CD4-positive, alpha-beta T cell treated with Interleukin-15 for 1 hour (primary cell): ENCODE measurements around the gene CENPN.
A peak's percentile ranks its signal among the peaks of the same experiment; 100 is the strongest.

Experiments
- DNase-seq: peaks from one replicate; pipeline ENCODE4 v3.0.0-alpha.2; 2020

The CENPN gene

DNA sequence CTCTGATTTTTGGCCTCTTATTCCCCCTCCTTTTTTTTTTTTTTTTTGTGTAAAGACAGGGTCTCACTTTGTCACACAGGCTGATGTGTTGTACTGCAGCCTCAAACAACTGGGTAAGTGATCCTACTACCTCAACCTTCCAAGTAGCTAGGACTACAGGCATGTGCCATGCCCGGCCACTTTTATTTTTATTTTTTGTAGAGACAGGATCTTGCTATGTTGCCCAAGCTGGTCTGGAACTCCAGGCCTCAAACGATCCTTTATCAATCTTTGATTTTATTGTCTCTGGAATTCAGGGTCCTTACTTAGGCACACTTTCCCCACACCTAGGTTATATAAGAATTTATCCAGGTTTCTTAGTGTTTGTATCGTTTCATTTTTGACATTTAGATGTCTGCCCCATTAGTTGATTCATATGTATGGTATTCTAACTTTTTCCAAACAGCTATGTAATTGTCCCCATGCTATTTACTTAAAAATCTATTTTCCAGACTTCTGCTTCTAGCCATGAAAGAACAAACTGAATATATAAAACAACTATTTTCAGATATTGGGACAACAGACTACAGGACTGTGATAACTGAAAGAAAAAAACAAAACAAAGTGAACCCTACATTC is 14.2 kb upstream of the CENPN start:
- DNase-seq: no peak

DNA sequence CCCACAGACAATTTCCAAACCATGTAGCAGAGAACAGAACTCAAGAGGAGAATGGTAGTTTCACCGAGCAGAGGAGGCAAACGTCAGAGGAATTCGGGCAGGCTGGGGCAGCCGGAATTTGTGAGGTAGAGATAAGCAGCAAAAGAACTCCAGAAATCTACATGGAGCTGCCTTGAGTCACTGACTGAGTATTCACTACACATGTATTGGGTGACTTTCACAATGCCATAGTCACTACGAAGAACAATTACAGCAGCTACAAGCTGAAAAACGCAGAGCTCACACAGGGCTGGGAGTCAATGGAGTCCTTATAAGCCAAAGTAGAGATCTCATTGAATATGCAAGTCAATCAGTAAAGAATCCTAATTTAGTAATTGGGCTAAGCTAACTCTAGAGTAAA is 13.7 kb upstream of the CENPN start:
- no peak for DNase-seq

DNA sequence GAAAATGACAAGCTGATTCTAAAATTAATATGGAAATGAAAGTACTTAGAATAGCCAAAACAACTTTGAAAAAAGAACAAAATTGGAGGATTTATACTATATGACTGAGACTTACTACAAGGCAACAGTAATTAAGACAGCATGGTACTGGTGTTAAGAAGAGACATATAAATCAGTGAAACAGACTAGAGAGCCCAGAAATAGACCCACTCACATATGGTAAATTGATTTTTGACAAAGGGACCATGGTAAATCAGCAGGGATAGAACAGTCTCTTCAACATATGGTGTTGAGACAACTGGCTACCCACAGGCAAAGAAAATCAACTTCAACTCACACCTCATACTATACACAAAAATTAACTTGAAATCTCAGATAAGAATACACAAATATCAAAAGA is 13.2 kb upstream of the CENPN start:
- DNase-seq: no peak

DNA sequence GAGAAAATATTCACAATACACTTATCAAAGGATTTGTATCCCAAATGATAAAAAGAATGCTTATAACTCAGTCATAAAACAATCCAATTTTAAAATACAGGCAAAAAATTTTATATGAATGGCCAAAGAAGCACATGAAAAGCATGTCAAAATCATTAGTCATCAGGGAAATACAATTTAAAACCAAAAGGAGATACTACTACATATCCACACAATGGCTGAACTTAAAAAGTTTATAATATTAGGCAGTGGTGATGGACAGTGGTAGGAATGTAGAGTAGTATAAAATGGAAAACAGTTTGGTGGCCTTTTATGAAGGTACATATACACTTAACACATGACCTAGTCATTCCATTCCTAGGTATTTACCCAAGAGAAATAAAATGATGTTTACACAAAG is 12.6 kb upstream of the CENPN start:
- DNase-seq: no peak

DNA sequence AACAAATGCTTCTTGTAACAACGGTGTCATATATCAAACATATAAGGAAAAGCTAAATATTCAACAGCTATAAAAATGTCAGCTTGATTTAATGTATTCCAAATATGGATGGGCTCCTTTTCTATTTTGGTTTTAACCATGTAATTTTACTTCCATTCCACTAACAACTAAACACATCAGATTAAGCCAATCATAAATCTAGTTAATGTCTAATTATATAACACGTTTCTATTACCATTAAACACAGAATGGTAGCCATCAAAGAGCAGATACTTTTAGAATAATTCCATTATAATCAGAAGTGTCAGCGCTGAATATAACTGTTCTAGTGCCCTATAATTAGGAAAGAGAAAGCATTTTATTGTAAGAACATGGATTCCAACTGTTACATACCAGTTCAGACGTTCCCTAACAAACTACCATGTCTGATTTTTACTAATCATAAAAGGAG is 10.3 kb upstream of the CENPN start:
- DNase-seq: no peak

DNA sequence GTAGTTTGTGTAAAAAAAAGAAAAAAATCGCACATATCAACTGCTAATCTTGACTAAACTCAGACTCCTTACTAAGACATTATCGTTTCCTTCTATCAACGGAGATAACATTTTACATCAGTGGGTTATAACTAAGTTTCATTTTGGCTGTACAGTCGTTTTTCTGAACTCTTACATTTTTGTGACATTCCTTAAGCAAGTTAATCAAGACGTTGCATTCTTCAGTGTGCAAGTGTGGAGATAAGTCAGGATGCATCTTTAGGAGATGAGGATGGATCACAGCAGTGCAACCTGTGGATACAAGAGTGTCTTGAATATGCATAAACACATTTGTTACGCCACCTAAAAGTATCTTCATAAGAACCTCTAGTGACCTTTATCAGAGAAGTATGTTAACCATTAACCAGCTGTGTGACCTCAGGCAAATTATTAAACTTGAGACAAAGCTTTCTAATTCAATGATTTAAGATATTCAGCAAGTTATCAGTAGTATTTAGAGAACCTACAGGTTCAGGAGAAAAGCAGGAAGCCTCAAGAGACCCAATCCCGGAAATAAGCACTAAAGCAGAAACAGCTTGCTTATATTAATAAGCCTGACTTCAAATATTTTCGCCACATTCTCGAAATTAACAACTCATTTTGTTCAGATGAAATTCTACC is 9.7 kb upstream of the CENPN start:
- DNase-seq: no peak

DNA sequence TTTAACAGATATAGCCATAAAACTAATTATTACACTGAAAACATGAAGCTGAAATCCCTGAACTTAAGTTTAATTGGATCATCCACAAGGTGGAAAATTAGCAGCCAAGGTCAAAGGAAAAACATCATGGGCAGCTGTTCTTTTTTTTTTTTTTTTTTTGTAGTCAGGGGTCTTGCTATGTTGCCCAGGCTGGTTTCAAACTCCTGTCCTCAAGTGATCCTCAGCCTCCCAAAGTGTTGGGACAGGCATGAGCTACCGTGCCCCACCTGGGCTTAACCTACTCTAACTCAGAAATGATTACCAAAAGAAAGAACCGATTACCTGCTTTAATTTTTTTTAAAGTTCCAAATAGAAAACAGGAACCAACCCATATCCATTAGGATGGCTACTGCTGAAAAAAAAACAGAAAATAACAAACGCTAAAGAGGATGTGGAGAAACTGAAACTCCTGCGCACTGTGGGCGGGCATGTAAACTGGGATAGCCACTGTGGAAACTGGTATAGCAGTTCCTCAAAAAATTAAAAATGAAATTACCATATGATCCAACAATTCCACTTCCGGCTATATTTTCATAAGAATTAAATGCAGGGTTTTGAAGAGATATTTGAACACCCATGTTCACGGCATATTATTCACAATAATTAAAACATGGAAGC is 8.9 kb upstream of the CENPN start:
- no peak for DNase-seq

DNA sequence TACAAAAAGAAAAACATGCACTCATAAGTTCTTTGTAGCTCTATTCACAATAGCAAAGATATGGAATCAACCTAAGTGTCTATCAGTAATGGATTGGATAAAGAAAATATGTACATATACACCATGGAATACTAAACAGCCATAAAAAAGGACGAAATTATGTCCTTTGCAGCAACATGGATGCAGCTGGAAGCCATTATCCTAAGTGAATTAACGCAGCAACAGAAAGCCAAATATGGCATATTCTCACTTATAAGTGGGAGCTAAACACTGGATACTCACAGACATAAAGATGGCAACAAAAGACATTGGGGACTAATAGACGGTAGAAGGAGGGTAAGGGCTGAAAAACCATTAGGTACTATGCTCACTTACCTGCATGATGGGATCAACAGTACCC is 6.1 kb upstream of the CENPN start:
- DNase-seq: no peak

DNA sequence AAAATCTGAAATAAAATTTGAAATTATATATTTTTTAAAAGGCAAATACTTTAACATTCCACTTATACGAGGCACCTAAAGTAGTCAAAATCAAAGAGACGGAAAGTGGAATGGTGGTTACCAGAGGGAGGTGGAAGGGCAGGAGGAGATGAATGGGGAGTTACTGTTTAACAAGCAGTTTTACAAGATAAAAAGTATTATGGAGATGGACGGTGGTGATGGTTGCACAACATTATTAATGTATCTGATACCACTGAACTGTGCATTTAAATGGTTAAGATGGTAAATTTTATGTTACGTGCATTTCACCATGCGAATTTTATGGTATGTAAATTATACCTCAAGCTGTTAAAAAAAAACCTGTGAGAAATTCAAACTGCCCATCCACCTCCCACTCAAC is 5.7 kb upstream of the CENPN start:
- no peak for DNase-seq

DNA sequence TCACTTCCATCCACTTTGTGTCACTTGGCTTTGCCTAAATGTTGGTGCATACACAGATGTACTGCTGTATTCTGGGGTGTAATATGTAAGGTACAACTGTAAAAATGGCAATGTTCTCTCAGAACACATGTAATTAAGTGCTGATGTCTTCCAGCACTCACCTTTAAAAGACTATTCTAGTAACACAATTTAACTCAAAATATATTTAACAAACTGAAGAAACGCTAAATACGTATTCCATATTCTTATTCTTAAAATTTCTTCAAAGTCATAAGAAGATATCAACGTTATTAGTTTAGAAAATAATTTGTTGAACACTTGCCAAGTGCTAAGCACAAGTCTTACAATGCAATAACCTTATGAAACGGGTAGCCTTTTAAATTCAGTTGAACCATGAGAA is 4.0 kb upstream of the CENPN start:
- DNase-seq: no peak

DNA sequence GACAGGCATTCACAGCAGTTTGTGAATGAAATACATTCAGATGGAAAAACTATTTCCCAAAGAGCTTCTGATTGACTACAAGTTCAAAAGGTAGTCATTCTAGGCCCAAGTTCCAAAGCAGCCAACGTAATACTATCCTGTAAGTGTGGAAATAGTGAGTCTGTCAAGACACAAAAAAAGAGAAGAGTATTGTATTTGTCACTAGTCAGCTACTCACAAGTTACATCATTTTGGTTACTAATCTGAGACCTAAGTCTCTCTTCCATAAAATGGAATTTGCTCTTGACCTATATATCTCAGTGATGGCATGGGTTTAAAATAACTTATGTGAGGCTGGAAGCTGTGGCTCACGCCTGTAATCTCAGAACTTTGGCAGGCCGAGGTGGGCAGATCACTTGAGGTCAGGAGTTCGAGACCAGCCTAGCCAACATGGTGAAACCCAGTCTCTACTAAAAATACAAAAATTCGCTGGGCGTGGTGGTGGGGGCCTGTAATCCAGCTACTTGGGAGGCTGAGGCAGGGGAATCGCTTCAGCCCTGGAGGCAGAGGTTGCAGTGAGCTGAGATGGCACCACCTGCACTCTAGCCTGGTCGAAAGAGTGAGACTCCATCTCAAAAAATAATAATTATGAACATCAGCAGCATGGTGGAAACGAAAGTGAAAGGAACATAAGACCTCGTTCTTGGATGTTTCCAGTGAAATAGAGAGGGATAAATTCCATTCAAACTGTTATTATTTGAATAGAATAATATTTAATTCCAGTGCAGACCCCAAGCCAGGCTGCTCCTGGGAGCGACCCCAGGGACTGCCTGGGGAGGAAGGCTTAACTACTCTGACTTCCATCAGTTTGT is 3.2 kb upstream of the CENPN start:
- no peak for DNase-seq

DNA sequence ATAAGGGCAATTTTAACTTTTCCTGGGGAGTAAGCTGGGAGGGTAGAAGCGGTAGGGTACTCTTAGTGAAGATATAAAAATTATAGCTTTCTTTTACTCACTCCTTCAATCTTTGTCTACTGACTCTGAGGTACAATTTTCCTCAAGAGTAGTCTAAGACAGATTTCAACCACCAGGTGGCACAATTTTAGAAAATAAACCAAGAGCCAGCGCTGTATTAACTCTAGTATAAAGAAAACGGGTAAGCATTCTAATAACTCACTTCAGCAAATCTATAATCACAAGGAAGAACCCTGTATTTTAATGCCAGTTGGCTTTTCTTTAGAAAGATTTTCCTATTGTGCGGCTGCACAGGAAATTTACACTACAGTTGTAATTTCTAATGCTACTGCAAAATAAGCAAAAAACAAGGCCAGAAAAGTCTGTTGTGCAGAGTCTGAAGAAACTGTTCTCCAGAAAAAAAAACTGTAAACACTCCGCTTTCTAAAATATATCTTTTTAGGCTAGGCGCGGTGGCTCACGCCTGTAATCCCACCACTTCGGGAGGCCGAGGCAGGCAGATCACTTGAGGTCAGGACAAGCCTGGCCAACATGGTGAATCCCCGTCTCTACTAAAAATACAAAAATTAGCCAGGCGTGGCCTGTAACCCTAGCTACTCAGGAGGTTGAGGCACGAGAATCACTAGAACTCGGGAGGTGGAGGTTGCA is 2.2 kb upstream of the CENPN start:
- DNase-seq: no peak

DNA sequence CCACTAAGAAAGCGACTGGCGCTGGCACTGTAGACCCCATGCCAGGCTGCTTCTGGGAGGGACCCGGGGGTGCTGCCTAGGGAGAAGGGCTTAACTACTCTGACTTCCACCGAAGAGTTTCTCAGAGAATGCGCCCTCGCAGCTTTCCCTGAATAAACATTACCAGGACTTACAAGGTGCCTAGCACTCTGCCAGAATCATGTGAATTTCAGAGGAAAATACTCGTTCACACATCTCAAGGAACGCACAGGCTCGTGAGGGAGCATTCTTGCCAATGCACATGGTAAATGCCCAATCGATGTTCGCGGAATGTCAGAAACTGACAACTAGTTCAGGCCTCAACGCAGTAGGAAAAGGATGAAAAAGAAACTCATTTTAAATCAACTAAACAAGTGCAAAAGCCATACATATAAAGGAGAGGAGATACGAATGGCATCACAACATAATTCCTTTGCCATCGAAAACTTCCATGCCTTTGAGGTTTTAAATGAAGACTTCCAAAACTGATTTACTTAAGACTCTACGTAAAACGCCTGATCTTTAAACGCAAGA is 1.3 kb upstream of the CENPN start:
- no peak for DNase-seq

DNA sequence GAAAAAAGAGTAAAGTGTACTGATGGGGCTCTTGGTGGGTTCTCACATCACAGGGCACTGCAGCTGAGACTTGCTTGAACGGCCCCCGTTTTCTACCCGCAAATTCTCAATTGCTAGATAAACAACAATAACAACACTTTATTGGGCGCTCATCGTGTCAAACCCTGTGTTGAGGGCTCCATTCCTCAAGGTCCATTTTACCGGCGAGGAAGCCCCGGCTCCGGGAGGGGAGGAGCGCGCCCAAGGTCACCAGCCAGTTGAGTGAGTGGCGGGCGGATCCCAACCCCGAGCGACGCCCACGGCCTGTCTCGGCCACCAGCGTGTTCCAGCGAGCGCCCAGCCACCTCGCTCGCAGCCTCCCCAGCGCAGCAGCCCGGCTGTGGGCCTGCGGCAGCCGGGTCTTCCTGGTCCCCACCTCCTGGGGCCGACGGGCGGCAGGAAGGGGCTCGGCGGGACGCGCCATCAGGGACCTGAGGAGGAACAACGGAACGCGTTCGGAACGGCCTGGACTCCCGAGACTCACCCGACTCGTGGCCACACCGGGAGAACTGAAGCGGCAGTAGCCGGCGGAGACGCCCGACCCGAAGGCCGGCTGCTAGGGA is 702 bp upstream of the CENPN start:
- peak; percentile 70 for DNase-seq

DNA sequence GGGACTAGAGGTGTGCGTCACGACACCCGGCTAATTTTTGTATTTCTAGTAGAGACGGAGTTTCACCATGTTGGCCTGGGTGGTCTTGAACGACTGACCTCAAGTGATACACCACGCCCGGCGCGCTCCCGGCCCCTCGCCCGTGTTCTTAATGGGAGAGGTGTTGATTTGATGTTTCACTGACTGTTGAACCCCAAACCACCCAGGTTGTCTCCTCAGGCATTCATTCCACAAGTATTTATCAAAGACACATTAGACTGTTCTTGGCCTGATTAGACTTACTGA is 1.4 kb downstream of the CENPN start:
- no peak for DNase-seq

DNA sequence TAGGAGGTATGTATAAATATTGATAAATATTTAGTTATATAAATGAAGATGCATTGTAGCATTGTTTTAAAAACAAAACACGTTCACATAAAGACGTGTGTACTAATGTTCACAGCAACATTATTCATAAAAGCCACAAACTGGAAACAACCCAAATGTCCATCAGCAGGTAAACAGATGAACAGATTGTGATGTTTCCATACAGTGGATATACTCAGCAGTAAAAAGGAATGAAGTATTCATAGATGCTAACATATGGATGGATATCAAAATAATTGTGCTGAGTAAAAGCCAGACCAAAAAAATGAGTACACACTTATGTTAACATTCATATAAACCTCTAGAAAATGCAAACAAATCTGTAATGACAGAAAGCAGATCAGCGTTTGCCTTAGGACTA is 6.0 kb downstream of the CENPN start:
- no peak for DNase-seq

DNA sequence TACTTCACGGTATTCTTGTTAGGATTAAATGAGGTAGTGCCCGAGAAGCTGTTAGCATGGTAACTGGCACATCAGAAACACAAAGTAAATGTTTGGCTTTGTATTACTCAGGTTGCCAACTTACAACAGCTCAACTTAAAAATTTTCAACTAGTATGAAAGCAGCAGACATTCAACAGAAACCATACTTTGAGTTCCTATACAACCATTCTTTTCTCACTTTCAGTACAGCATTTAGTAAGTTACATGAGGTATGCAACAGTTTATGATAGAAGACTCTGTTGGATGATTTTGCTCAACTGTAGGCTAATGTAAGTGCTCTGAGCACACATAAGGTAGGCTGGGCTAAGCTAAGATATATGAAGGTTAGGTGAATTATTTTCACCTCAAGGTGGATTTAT is 7.7 kb downstream of the CENPN start:
- DNase-seq: no peak

DNA sequence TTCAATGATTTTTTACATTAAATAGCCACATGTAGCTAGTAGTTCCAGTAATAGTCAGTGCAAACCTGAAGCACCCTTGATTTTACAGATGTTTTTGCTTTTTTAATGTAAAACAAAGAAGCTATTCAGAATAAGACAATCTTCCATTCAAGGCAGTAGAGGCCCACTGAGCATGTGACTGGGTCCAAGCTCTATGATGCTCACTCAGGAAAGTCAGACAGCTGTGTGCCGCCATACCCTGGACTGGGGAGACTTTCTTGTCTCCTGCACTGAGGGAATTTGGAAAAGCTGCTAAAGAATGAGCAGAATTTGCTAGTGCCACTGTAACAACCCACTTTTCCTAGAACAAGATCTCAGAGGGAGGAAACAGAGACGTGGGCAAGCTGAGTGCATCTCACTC is 11.5 kb downstream of the CENPN start:
- no peak for DNase-seq

DNA sequence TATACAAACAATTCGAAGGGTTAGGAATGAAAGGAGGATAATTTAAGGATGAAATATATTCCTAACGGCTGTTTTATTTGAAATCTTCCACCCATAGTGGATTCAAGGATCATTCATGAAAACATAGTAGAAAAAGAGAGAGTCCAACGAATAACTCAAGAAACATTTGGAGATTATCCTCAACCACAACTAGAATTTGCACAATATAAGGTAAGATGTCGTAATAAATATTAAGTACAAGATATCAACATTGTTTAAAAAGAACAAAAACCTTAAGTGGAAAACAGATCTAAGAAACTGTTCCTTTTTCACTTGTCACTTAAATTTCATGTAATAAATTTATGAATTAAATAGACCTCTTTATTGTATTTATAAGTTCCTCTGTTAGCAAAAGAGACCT is 19.4 kb downstream of the CENPN start:
- no peak for DNase-seq

DNA sequence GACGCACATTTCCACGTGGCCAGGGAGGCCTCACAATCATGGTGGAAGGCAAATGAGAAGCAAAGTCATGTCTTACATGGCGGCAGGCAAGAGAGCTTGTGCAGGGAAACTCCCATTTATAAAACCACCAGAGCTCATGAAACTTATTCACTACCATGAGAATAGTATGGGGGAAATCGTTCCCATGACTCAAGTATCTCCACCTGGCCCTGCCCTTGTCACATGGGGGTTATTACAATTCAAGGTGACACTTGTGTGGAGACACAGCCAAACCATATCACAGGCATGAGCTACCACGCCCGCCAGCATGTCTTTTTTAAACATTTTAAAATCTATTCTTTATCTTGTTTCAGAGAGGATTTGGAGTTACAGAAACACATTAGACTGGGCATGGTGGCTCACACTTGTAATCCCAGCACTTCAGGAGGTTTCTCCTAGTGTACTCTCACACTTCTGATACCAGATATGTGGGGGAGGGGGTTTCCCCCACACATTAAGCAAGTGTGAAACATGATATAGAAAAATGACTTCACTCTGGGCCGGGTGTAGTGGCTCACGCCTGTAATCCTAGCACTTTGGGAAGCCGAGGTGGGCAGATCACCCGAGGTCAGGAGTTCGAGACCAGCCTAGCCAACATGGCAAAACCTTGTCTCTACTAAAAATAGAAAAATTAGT is 23.1 kb downstream of the CENPN start:
- DNase-seq: no peak

DNA sequence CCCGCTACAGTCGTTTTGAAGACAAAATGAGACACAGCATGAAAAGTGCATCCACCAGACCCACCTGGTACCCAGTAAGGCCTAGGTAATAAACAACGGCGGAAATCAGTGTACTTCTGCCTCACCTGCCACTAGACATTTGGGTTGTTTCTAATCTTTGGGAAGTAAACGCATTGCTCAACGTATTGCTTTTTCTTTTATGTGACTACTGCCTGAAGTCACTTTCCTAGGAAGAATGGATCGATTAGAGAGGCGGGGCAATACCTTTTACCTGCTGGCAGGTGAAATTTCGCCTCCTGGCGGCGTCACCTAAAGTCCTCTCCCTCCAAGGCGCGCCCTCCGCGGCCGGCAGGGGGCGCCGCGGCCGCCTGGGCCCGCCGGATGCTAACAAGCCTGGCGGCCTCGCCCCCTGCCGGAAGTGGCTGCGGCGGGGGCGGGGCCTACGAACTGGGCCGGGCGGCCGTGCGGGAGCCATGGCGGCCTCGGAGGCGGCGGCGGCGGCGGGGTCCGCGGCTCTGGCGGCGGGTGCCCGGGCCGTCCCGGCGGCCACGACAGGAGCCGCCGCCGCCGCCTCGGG is 28.5 kb downstream of the CENPN start, which contains the start of gene ATMIN:
Gene ATMIN (plus strand): TSS at position 445 of the 577 bp plus-strand sequence. CDS start 29 bp downstream, at position 474.
- peak; percentile 88 for DNase-seq
